ENCODE measurements around the gene KIAA1671.

DNA sequence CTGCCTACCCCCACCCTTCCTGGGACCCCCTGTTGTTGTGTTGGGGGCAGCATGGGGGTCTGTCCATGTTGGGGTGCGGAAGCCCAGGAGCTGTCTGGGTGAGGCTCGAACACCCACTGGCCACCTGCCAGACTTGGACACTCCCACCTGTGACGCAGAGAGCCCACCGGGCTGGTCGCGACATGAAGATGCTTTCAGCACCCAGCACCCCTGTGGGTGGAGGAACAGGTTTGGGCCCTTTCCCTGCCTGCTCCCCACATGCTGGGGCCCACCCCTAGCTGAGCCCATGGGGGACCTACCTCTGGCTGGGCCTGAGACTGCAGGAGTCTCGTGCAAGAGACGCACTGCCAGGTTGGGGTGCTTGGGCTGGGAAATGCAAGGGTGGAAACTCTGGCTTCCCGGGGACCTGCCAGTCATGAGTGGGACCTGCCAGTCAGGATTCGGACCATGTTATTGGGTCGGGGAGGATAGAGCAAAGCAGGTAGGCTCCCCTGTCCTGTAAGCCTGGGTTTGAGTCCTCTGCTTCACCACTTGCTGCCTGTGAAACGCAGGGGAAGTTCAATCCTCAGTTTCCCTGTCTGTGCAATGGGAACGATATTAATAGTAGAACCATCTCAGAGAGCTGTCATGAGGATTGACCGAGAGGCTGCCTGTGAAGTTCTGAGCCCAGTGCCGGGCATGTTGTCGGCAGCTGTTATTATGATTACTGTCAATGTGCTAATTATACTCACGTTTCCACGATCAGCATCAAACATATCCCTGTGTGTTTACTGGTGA lies 24.1 kb downstream of the KIAA1671 start:
- TF ChIP-seq, protein P1, sequence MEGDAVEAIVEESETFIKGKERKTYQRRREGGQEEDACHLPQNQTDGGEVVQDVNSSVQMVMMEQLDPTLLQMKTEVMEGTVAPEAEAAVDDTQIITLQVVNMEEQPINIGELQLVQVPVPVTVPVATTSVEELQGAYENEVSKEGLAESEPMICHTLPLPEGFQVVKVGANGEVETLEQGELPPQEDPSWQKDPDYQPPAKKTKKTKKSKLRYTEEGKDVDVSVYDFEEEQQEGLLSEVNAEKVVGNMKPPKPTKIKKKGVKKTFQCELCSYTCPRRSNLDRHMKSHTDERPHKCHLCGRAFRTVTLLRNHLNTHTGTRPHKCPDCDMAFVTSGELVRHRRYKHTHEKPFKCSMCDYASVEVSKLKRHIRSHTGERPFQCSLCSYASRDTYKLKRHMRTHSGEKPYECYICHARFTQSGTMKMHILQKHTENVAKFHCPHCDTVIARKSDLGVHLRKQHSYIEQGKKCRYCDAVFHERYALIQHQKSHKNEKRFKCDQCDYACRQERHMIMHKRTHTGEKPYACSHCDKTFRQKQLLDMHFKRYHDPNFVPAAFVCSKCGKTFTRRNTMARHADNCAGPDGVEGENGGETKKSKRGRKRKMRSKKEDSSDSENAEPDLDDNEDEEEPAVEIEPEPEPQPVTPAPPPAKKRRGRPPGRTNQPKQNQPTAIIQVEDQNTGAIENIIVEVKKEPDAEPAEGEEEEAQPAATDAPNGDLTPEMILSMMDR (IDR thresholded peaks at IDR 0.05; ENCODE audit: poor library complexity, severe bottlenecking), result no peak
- TF ChIP-seq RAD21 (conservative IDR thresholded peaks at IDR 0.05), result no peak
- TF ChIP-seq TAF1 (IDR thresholded peaks at IDR 0.05; ENCODE audit: low read depth), result no peak
- no peak for TF ChIP-seq EZH2 (IDR thresholded peaks at IDR 0.05; ENCODE audit: borderline replicate concordance, insufficient read depth, low read length, poor library complexity, severe bottlenecking)
- no peak for TF ChIP-seq POLR2AphosphoS5 (IDR thresholded peaks at IDR 0.05)
- TF ChIP-seq, protein P2, sequence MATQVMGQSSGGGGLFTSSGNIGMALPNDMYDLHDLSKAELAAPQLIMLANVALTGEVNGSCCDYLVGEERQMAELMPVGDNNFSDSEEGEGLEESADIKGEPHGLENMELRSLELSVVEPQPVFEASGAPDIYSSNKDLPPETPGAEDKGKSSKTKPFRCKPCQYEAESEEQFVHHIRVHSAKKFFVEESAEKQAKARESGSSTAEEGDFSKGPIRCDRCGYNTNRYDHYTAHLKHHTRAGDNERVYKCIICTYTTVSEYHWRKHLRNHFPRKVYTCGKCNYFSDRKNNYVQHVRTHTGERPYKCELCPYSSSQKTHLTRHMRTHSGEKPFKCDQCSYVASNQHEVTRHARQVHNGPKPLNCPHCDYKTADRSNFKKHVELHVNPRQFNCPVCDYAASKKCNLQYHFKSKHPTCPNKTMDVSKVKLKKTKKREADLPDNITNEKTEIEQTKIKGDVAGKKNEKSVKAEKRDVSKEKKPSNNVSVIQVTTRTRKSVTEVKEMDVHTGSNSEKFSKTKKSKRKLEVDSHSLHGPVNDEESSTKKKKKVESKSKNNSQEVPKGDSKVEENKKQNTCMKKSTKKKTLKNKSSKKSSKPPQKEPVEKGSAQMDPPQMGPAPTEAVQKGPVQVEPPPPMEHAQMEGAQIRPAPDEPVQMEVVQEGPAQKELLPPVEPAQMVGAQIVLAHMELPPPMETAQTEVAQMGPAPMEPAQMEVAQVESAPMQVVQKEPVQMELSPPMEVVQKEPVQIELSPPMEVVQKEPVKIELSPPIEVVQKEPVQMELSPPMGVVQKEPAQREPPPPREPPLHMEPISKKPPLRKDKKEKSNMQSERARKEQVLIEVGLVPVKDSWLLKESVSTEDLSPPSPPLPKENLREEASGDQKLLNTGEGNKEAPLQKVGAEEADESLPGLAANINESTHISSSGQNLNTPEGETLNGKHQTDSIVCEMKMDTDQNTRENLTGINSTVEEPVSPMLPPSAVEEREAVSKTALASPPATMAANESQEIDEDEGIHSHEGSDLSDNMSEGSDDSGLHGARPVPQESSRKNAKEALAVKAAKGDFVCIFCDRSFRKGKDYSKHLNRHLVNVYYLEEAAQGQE (IDR thresholded peaks at IDR 0.05; ENCODE audit: borderline replicate concordance), result no peak
